MM.1S (cell line): ENCODE results near the gene GRIK5.

Experiments used
- DNase-seq: peaks from one replicate; pipeline ENCODE4 v3.0.0-alpha.2; 2015
- H2AFZ ChIP-seq: fragments of 300-600 bp; sonication (generic); 2 replicates; pipeline ENCODE4 v1.6.0; 2016; ENCODE audit warnings: antibody characterized with exemption, low read length
- H3F3A ChIP-seq: fragments of 300-600 bp; sonication (generic); 2 replicates; pipeline ENCODE4 v1.6.1; 2016; ENCODE audit warnings: mild to moderate bottlenecking, antibody characterized with exemption, low read length, moderate library complexity, mixed read lengths; ENCODE audit not compliant: insufficient read depth
- H3K27ac ChIP-seq: fragments of 300-600 bp; sonication (generic); 2 replicates; pipeline ENCODE4 v1.5.1; 2016; ENCODE audit warnings: mild to moderate bottlenecking, low read length
- H3K27me3 ChIP-seq: fragments of 300-600 bp; sonication (generic); replicated peaks from 2 replicates; pipeline ENCODE4 v1.6.0; 2016; ENCODE audit warnings: low read length; ENCODE audit not compliant: insufficient read depth
- H3K36me3 ChIP-seq: fragments of 300-600 bp; sonication (generic); replicated peaks from 2 replicates; pipeline ENCODE4 v1.6.1; 2016; ENCODE audit warnings: mild to moderate bottlenecking, low read length, mixed read lengths; ENCODE audit not compliant: insufficient read depth
- H3K4me1 ChIP-seq: fragments of 300-600 bp; sonication (generic); 2 replicates; pipeline ENCODE4 v1.6.1; 2016; ENCODE audit warnings: low read length, mixed read lengths
- H3K4me2 ChIP-seq: fragments of 300-600 bp; sonication (generic); 2 replicates; pipeline ENCODE4 v1.6.0; 2016; ENCODE audit warnings: low read depth, low read length
- H3K4me3 ChIP-seq: fragments of 300-600 bp; sonication (generic); 2 replicates; pipeline ENCODE4 v1.5.1; 2016; ENCODE audit warnings: low read length, mixed read lengths
- H3K79me2 ChIP-seq: fragments of 300-600 bp; sonication (generic); 2 replicates; pipeline ENCODE4 v1.6.1; 2016; ENCODE audit warnings: mixed run types, low read length, mixed read lengths
- H3K9ac ChIP-seq: fragments of 300-600 bp; sonication (generic); 2 replicates; pipeline ENCODE4 v1.6.1; 2016; ENCODE audit warnings: low read length, mixed read lengths
- H3K9me2 ChIP-seq: fragments of 300-600 bp; sonication (generic); replicated peaks from 2 replicates; pipeline ENCODE4 v1.6.1; 2016; ENCODE audit warnings: mild to moderate bottlenecking, low read length, mixed read lengths; ENCODE audit not compliant: insufficient read depth
- H3K9me3 ChIP-seq: fragments of 300-600 bp; sonication (generic); replicated peaks from 2 replicates; pipeline ENCODE4 v1.6.1; 2016; ENCODE audit warnings: mild to moderate bottlenecking, low read length, mixed read lengths; ENCODE audit not compliant: insufficient read depth
- H4K20me1 ChIP-seq: fragments of 300-600 bp; sonication (generic); 2 replicates; pipeline ENCODE4 v1.6.1; 2016; ENCODE audit warnings: mild to moderate bottlenecking, low read length, moderate library complexity, mixed read lengths; ENCODE audit not compliant: insufficient read depth
- EZH2 ChIP-seq: fragments of 300-600 bp; sonication (generic); optimal IDR thresholded peaks from 2 replicates; pipeline ENCODE3; 2017; ENCODE audit warnings: low read depth, mild to moderate bottlenecking, antibody characterized with exemption, low read length, mixed read lengths
- EZH2phosphoT487 ChIP-seq: fragments of 300-600 bp; sonication (generic); IDR thresholded peaks from 2 replicates; pipeline ENCODE4 v1.6.1; 2018; ENCODE audit warnings: antibody characterized with exemption, low read length
- TF ChIP-seq, protein P1 (sequence below): fragments of 300-600 bp; sonication (generic); IDR thresholded peaks from 2 replicates; pipeline ENCODE4 v1.5.1; 2016; ENCODE audit warnings: antibody characterized with exemption, low read length, mixed read lengths

Gene GRIK5

DNA sequence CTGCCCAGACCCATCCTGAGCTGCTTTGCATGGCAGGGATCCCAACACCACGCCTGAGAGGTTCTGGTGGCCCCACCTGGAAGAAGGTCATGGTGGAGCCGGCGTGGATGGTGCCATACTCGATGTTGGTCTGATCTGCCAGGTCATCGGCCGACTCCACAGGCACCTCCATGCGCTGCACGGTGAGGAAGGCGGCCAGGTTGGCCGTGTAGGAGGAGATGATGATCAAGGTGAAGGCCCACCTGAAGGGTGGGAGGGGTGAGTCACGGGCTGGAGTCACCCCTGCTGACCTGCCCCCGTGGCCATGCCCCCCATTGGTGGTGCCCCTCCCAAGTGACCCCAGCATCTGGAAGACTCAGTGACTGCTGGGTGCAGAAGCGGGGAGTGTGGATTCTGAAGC is 63.4 kb downstream of the GRIK5 start:
- H3K4me3 ChIP-seq, result no peak overlapping the region
- H4K20me1 ChIP-seq, result no peaks in the 10 kb centered on the region
- H3K9me3 ChIP-seq, result no peaks in the 10 kb centered on the region
- no peaks in the 10 kb centered on the region for H3K9me2 ChIP-seq
- H2AFZ ChIP-seq, result no peak overlapping the region
- H3F3A ChIP-seq, result no peaks in the 10 kb centered on the region
- peaks cover 67% of the 10 kb centered on the region for H3K27me3 ChIP-seq
- H3K4me2 ChIP-seq, result no peak overlapping the region
- H3K4me1 ChIP-seq, result no peaks in the 10 kb centered on the region
- no peak overlapping the region for H3K27ac ChIP-seq
- TF ChIP-seq, protein P1, sequence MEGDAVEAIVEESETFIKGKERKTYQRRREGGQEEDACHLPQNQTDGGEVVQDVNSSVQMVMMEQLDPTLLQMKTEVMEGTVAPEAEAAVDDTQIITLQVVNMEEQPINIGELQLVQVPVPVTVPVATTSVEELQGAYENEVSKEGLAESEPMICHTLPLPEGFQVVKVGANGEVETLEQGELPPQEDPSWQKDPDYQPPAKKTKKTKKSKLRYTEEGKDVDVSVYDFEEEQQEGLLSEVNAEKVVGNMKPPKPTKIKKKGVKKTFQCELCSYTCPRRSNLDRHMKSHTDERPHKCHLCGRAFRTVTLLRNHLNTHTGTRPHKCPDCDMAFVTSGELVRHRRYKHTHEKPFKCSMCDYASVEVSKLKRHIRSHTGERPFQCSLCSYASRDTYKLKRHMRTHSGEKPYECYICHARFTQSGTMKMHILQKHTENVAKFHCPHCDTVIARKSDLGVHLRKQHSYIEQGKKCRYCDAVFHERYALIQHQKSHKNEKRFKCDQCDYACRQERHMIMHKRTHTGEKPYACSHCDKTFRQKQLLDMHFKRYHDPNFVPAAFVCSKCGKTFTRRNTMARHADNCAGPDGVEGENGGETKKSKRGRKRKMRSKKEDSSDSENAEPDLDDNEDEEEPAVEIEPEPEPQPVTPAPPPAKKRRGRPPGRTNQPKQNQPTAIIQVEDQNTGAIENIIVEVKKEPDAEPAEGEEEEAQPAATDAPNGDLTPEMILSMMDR, result no peak
- no peak for TF ChIP-seq EZH2
- no peak for TF ChIP-seq EZH2phosphoT487
- H3K79me2 ChIP-seq, result no peaks in the 10 kb centered on the region
- no peak overlapping the region for H3K9ac ChIP-seq
- H3K36me3 ChIP-seq, result no peaks in the 10 kb centered on the region
- no peak for DNase-seq

DNA sequence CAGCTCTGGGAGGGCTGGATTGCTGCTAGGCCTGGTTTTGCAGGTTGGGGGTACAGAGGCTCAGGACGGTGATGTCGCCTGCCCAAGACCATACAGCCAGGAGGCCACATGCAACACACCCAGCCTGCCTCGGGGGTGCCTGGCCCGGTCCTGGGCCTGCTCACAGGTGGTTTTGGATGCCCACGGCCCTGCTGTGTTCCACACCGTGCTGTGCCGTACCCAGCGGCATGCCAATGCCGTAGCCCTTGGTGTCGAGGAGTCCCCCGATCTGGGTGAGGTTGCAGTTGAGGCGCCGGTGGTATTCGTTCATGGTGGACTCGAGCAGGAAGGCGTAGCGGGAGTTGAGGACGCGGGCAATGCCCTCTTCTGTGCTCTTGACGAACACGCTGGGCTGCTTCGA is 64.5 kb downstream of the GRIK5 start:
- H3F3A ChIP-seq, result no peaks in the 10 kb centered on the region
- no peaks in the 10 kb centered on the region for H3K79me2 ChIP-seq
- H3K27ac ChIP-seq, result no peak overlapping the region
- TF ChIP-seq, protein P1, result no peak
- no peaks in the 10 kb centered on the region for H3K36me3 ChIP-seq
- H3K9me2 ChIP-seq, result no peaks in the 10 kb centered on the region
- H3K9ac ChIP-seq, result no peak overlapping the region
- no peak overlapping the region for H2AFZ ChIP-seq
- H3K9me3 ChIP-seq, result no peaks in the 10 kb centered on the region
- no peak overlapping the region for H3K4me2 ChIP-seq
- H3K4me1 ChIP-seq, result no peaks in the 10 kb centered on the region
- no peak overlapping the region for H3K4me3 ChIP-seq
- no peak for DNase-seq
- no peaks in the 10 kb centered on the region for H4K20me1 ChIP-seq
- peaks cover 78% of the 10 kb centered on the region for H3K27me3 ChIP-seq

DNA sequence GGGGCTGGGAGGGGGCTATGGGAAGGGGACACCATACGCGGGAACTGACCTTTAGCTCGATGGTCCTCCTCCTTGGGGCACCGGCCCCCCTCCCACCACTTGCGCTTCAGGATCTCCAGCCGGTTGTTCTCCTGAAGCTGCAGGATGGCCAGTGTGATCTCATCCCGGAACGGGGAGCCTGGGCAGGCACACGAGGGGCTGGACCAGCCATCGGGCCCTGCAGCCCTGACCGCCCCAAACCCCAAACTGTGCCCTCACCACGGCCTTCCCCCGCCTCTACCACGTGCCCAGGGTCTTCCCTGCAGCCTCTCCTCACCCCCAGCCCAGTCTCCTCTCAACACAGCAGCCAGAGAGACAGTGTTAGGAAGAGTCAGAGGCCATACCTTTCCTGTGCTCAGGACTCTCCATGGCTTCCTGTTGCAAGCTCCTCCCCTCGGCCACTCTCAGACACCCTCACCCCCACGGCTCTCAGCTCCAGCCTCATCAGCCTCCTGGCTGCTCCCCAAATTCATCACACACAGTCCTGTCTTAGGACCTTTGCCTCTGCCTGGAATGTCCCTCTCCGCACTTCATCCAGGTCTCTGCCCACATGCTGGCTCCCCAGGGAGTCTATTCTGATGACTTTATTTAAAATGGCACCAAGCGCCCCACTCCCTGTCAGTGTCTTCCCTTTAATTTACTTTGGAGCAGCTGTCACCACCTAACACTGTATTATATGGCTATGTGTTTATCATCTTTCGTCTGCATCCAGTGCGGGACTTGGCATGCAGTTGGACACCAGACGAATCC is 66.3 kb downstream of the GRIK5 start:
- TF ChIP-seq EZH2phosphoT487 (no peak), EZH2 (no peak)
- TF ChIP-seq, protein P1, result no peak
- Histone ChIP-seq H3K4me3 (no peak overlapping the region), H3K9ac (no peak overlapping the region), H3K4me1 (no peaks in the 10 kb centered on the region), H3K4me2 (no peak overlapping the region), H3K27me3 (peaks cover 92% of the 10 kb centered on the region), H3K27ac (no peak overlapping the region), H3K36me3 (no peaks in the 10 kb centered on the region), H3F3A (no peaks in the 10 kb centered on the region), H4K20me1 (no peaks in the 10 kb centered on the region), H3K9me3 (no peaks in the 10 kb centered on the region), H3K79me2 (no peaks in the 10 kb centered on the region), H3K9me2 (no peaks in the 10 kb centered on the region), H2AFZ (no peak overlapping the region)
- DNase-seq, result no peak
